Hepatocyte (in vitro differentiated cells): ENCODE results near the gene CCNI2. TPM values are rescaled to one million over a fixed set of nuclear protein-coding genes. Genes with fewer than 3 reads are reported as not detected.

Source experiments
- DNase-seq: peaks from one replicate; pipeline ENCODE4 v3.0.0-alpha.2; 2016; ENCODE audit warnings: low spot score
- H2AFZ ChIP-seq: fragments of 200-600 bp; sonication (generic); 2 replicates; pipeline ENCODE4 v1.6.0; 2016; ENCODE audit warnings: antibody characterized with exemption, mild to moderate bottlenecking
- H3K27ac ChIP-seq: fragments of 200-600 bp; sonication (generic); 2 replicates; pipeline ENCODE4 v1.5.1; 2016; ENCODE audit warnings: mild to moderate bottlenecking
- H3K27me3 ChIP-seq: fragments of 200-600 bp; sonication (generic); 2 replicates; pipeline ENCODE4 v1.6.1; 2016
- H3K36me3 ChIP-seq: fragments of 200-600 bp; sonication (generic); replicated peaks from 2 replicates; pipeline ENCODE4 v1.5.1; 2016; ENCODE audit warnings: low read depth; ENCODE audit not compliant: insufficient read depth
- H3K4me1 ChIP-seq: fragments of 200-600 bp; sonication (generic); 2 replicates; pipeline ENCODE4 v1.5.1; 2016; ENCODE audit warnings: mild to moderate bottlenecking, moderate library complexity; ENCODE audit not compliant: insufficient read depth
- H3K4me2 ChIP-seq: fragments of 200-600 bp; sonication (generic); 2 replicates; pipeline ENCODE4 v1.6.0; 2016
- H3K4me3 ChIP-seq: fragments of 200-600 bp; sonication (generic); 2 replicates; pipeline ENCODE4 v1.5.1; 2016; ENCODE audit warnings: mild to moderate bottlenecking
- H3K79me2 ChIP-seq: fragments of 200-600 bp; sonication (generic); 2 replicates; pipeline ENCODE4 v1.6.0; 2017; ENCODE audit warnings: mild to moderate bottlenecking
- H3K9me2 ChIP-seq: fragments of 200-600 bp; sonication (generic); replicated peaks from 2 replicates; pipeline ENCODE4 v1.6.0; 2017; ENCODE audit warnings: mild to moderate bottlenecking; ENCODE audit not compliant: insufficient read depth
- H3K9me3 ChIP-seq: fragments of 200-600 bp; sonication (generic); 2 replicates; pipeline ENCODE4 v1.5.1; 2016; ENCODE audit warnings: low read depth, mild to moderate bottlenecking
- H4K20me1 ChIP-seq: fragments of 200-600 bp; sonication (generic); 2 replicates; pipeline ENCODE4 v1.6.0; 2016; ENCODE audit warnings: mild to moderate bottlenecking; ENCODE audit not compliant: insufficient read depth, poor library complexity, severe bottlenecking
- CTCF ChIP-seq: fragments of 200-600 bp; sonication (generic); IDR thresholded peaks from 2 replicates; pipeline ENCODE4 v1.5.1; 2016; ENCODE audit warnings: antibody characterized with exemption, mild to moderate bottlenecking; ENCODE audit not compliant: poor library complexity
- EZH2 ChIP-seq: fragments of 200-600 bp; sonication (generic); IDR thresholded peaks from 2 replicates; pipeline ENCODE4 v1.6.1; 2016; ENCODE audit warnings: antibody characterized with exemption, mild to moderate bottlenecking, borderline replicate concordance
- EZH2phosphoT487 ChIP-seq: fragments of 200-600 bp; sonication (generic); IDR thresholded peaks from one replicate; pipeline ENCODE4 v1.6.1; 2018; ENCODE audit warnings: antibody characterized with exemption, mild to moderate bottlenecking, low read depth, moderate library complexity; ENCODE audit not compliant: unreplicated experiment, severe bottlenecking
- WGBS: methylation state at CpG from one replicate; pipeline ENCODE4 v1.1.6; 2016; ENCODE audit warnings: low lambda C conversion rate; ENCODE audit errors: missing lambda C conversion rate; 5-methylcytosine and 5-hydroxymethylcytosine counted together
- polyA plus RNA-seq: library from polyadenylated mRNA; unstranded; fragments of >200 nt; fragmentation: Nextera tagmentation; extraction: Ambion mirVana; gene quantifications from 2 replicates; pipeline ENCODE4 v1.2.1, GENCODE V29; 2016
- total RNA-seq: library from RNA; depleted of rRNA; stranded (reverse); fragments of >200 nt; gene quantifications from 2 replicates; pipeline ENCODE4 v1.2.3, GENCODE V29; 2014

Gene CCNI2
- total and polyA plus RNA-seq, 2 experiments from 2014 or later: 1.4 to 1.8 TPM

GRCh38 chr5:132758451-132758850 is 11.2 kb downstream of the CCNI2 start:
- Histone ChIP-seq H3K27me3 (no peaks in the 10 kb centered on the region), H3K4me2 (no peak overlapping the region), H3K4me1 (no peaks in the 10 kb centered on the region), H3K4me3 (no peak overlapping the region), H3K79me2 (no peaks in the 10 kb centered on the region), H3K9me3 (no peaks in the 10 kb centered on the region), H3K9me2 (no peaks in the 10 kb centered on the region), H4K20me1 (no peaks in the 10 kb centered on the region), H2AFZ (no peak overlapping the region), H3K27ac (no peak overlapping the region), H3K36me3 (no peaks in the 10 kb centered on the region)
- 86% methylated on average over 13 of the region's 13 CpGs for WGBS
- DNase-seq: no peak
- TF ChIP-seq EZH2phosphoT487: no peak
- TF ChIP-seq CTCF: no peak
- no peak for TF ChIP-seq EZH2

- Histone ChIP-seq H4K20me1 (no peaks in the 10 kb centered on the region), H3K79me2 (no peaks in the 10 kb centered on the region), H3K36me3 (no peaks in the 10 kb centered on the region), H3K9me3 (no peaks in the 10 kb centered on the region), H3K4me3 (no peak overlapping the region), H3K9me2 (no peaks in the 10 kb centered on the region), H3K4me1 (no peaks in the 10 kb centered on the region), H3K4me2 (no peak overlapping the region), H3K27ac (no peak overlapping the region), H2AFZ (no peak overlapping the region), H3K27me3 (no peaks in the 10 kb centered on the region)
- DNase-seq: no peak
- 87% methylated on average over 13 of the region's 13 CpGs for WGBS
- TF ChIP-seq CTCF: no peak
- no peak for TF ChIP-seq EZH2
- no peak for TF ChIP-seq EZH2phosphoT487
Measured at GRCh38 chr5:132759114-132760048, 12.2 kb downstream of the CCNI2 start.

- Histone ChIP-seq H3K79me2 (no peaks in the 10 kb centered on the region), H3K27ac (no peak overlapping the region), H3K9me2 (no peaks in the 10 kb centered on the region), H3K9me3 (no peaks in the 10 kb centered on the region), H3K4me2 (no peak overlapping the region), H3K36me3 (no peaks in the 10 kb centered on the region), H4K20me1 (no peaks in the 10 kb centered on the region), H3K4me3 (no peak overlapping the region), H3K27me3 (no peaks in the 10 kb centered on the region), H2AFZ (no peak overlapping the region), H3K4me1 (no peaks in the 10 kb centered on the region)
- 98% methylated on average over 12 of the region's 12 CpGs for WGBS
- TF ChIP-seq EZH2phosphoT487 (no peak), CTCF (no peak), EZH2 (no peak)
- no peak for DNase-seq
Measured at GRCh38 chr5:132760049-132760420, 12.8 kb downstream of the CCNI2 start.
